ENCODE results near the gene SLC22A14. TPM values are rescaled to one million over a fixed set of nuclear protein-coding genes. Genes with fewer than 3 reads are reported as not detected.

The SLC22A14 gene
- total RNA-seq, 1 donor from 2014 or later, result 0.93 TPM

DNA sequence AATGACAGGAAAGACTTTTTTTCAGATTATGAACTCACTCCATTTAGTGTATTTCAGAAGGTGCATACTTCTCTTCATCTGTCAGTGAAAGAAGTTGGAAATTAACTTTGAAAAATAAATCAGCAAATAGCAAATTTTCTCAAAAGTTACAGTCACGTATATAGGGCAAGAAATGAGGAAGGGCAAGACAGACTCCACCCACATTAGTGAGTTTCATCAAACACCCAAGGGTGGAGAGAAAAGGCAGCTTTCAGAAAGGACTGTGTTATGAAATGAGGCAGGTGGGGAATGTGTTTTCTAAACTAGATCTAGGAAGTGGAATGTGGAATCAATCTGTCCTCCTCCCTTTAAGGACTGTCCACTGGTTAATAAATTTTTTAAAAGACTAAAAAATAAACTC, 13.6 kb upstream of the SLC22A14 start:
- no peak for DNase-seq
- TF ChIP-seq, protein P1, sequence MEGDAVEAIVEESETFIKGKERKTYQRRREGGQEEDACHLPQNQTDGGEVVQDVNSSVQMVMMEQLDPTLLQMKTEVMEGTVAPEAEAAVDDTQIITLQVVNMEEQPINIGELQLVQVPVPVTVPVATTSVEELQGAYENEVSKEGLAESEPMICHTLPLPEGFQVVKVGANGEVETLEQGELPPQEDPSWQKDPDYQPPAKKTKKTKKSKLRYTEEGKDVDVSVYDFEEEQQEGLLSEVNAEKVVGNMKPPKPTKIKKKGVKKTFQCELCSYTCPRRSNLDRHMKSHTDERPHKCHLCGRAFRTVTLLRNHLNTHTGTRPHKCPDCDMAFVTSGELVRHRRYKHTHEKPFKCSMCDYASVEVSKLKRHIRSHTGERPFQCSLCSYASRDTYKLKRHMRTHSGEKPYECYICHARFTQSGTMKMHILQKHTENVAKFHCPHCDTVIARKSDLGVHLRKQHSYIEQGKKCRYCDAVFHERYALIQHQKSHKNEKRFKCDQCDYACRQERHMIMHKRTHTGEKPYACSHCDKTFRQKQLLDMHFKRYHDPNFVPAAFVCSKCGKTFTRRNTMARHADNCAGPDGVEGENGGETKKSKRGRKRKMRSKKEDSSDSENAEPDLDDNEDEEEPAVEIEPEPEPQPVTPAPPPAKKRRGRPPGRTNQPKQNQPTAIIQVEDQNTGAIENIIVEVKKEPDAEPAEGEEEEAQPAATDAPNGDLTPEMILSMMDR (IDR thresholded peaks at IDR 0.05; ENCODE audit: partially characterized antibody, unreplicated experiment), result no peak
- Mint-ChIP-seq H3K27ac (ENCODE audit: unreplicated experiment) (peak overlapping the region; percentile 38), H3K9me3 (ENCODE audit: unreplicated experiment) (peaks cover 13% of the 10 kb centered on the region), H3K36me3 (ENCODE audit: unreplicated experiment) (peaks cover 16% of the 10 kb centered on the region), H3K27me3 (ENCODE audit: unreplicated experiment) (peaks cover 10% of the 10 kb centered on the region), H3K4me1 (ENCODE audit: low read depth, unreplicated experiment) (peaks cover 39% of the 10 kb centered on the region), H3K4me3 (ENCODE audit: unreplicated experiment) (no peak overlapping the region)

DNA sequence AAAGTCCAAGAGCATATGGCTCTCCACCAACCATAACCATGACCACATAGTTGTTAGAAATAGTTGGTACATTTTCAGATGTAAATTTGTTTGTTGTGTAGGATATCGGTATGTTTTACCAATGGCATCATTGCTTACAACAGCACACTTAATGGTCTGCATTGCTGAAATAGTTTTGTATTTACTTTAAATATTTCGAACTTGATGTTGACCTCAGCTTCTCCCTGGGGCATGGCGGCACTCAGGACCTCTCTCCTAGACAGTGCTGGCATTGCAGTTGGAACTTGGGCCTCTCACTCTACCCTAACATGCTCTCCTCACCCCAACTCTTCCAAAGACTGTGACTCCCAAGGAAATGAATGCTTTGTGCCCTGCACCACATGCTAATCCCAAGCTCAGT, 11.5 kb upstream of the SLC22A14 start:
- Mint-ChIP-seq H3K27ac (ENCODE audit: unreplicated experiment) (no peak overlapping the region), H3K4me3 (ENCODE audit: unreplicated experiment) (no peak overlapping the region), H3K27me3 (ENCODE audit: unreplicated experiment) (peaks cover 10% of the 10 kb centered on the region), H3K36me3 (ENCODE audit: unreplicated experiment) (peaks cover 19% of the 10 kb centered on the region), H3K9me3 (ENCODE audit: unreplicated experiment) (peaks cover 12% of the 10 kb centered on the region), H3K4me1 (ENCODE audit: low read depth, unreplicated experiment) (peaks cover 23% of the 10 kb centered on the region)
- TF ChIP-seq, protein P1 (IDR thresholded peaks at IDR 0.05; ENCODE audit: partially characterized antibody, unreplicated experiment), result no peak
- DNase-seq, result no peak

DNA sequence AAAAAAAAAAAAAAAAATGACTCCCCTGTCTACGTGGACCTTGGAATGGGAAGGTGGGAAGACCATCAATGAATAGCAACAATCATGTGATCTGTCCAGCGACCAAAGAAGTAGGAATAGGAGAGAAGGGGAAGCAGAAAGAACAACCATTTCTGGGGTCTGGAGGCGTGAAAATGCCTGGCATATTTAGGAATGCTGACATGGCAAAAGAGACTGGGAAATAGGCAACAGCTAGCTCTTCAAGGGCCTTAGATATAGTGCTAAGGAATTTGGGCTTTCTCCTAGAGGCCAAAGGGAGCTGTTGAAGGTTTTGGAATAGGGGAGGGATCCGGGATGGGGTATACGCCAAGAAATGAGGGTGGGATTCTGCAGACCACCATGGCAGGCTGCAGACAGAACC, 10.5 kb upstream of the SLC22A14 start:
- Mint-ChIP-seq H3K4me1 (ENCODE audit: low read depth, unreplicated experiment) (peaks cover 14% of the 10 kb centered on the region), H3K36me3 (ENCODE audit: unreplicated experiment) (peaks cover 14% of the 10 kb centered on the region), H3K4me3 (ENCODE audit: unreplicated experiment) (no peak overlapping the region), H3K27me3 (ENCODE audit: unreplicated experiment) (peaks cover 5% of the 10 kb centered on the region), H3K27ac (ENCODE audit: unreplicated experiment) (no peak overlapping the region), H3K9me3 (ENCODE audit: unreplicated experiment) (peaks cover 10% of the 10 kb centered on the region)
- DNase-seq, result no peak
- TF ChIP-seq, protein P1 (IDR thresholded peaks at IDR 0.05; ENCODE audit: partially characterized antibody, unreplicated experiment), result no peak

DNA sequence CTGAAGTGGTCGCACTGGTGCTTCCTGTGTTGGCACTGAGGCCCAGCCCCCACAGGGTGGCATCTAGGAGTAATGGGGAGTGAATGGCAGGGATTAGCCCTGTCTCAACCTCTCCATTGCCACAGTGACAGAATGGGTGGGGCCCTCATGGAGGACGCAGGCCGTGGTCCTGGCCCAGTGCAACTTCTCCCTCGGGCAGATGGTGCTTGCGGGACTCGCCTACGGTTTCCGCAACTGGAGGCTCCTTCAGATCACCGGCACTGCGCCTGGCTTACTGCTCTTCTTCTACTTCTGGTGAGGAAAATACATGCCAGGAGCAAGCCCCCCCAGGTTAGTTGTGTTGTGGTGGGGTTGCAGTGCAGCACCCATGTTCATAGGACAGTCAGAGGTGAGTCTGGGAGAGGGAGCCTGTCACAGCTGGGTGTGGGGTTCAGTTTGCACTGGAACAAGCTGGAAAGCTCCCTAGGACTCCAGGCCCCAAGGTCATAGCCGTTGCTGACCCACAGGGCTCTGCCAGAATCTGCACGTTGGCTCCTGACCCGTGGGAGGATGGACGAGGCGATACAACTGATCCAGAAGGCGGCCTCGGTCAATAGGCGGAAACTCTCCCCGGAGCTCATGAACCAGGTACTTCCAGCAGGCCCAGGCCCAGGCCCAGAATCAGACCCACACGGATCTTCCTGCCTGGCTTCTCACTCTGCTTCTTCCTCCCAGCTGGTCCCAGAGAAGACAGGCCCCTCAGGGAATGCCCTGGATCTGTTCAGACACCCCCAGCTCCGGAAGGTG, 7.0 kb upstream of the SLC22A14 start:
- peaks cover 6% of the 10 kb centered on the region for H3K9me3 Mint-ChIP-seq (ENCODE audit: unreplicated experiment)
- no peak overlapping the region for H3K4me3 Mint-ChIP-seq (ENCODE audit: unreplicated experiment)
- peaks cover 1% of the 10 kb centered on the region for H3K4me1 Mint-ChIP-seq (ENCODE audit: low read depth, unreplicated experiment)
- no peak overlapping the region for H3K27ac Mint-ChIP-seq (ENCODE audit: unreplicated experiment)
- DNase-seq, result no peak
- TF ChIP-seq, protein P1 (IDR thresholded peaks at IDR 0.05; ENCODE audit: partially characterized antibody, unreplicated experiment), result no peak
- H3K27me3 Mint-ChIP-seq (ENCODE audit: unreplicated experiment), result peaks cover 1% of the 10 kb centered on the region
- H3K36me3 Mint-ChIP-seq (ENCODE audit: unreplicated experiment), result peaks cover 18% of the 10 kb centered on the region

DNA sequence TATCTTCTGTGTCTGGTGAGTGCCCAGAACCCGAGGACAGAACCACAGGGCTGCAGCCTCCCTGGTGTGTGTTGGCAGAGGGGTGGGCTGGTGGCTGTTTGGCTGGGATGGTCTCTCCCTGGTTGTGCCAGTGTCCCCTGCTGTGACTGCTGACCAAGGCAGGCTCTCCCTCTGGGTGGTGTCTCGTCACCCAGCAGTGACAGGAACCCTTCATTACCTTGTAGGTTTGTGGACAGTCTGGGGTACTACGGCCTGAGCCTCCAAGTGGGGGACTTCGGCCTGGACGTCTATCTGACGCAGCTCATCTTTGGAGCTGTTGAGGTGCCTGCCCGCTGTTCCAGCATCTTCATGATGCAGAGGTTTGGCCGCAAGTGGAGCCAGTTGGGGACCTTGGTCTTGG, 6.4 kb upstream of the SLC22A14 start:
- Mint-ChIP-seq H3K4me1 (ENCODE audit: low read depth, unreplicated experiment) (peaks cover 1% of the 10 kb centered on the region), H3K27ac (ENCODE audit: unreplicated experiment) (no peak overlapping the region), H3K27me3 (ENCODE audit: unreplicated experiment) (peaks cover 1% of the 10 kb centered on the region), H3K4me3 (ENCODE audit: unreplicated experiment) (no peak overlapping the region), H3K36me3 (ENCODE audit: unreplicated experiment) (peaks cover 12% of the 10 kb centered on the region), H3K9me3 (ENCODE audit: unreplicated experiment) (peaks cover 6% of the 10 kb centered on the region)
- no peak for DNase-seq
- TF ChIP-seq, protein P1 (IDR thresholded peaks at IDR 0.05; ENCODE audit: partially characterized antibody, unreplicated experiment), result no peak

Measured in glutamatergic neuron (in vitro differentiated cells).